Measurements from ENCODE around the gene ZNF516. TPM values are rescaled to one million over a fixed set of nuclear protein-coding genes. Genes with fewer than 3 reads are reported as not detected.

The ZNF516 gene
- total and polyA plus RNA-seq, 10 of the 15 experiments (the other 5 are each of a cell fraction or from before 2014, with no cell fraction given), result 2.0 to 32.0 (median 8.3) TPM

DNA sequence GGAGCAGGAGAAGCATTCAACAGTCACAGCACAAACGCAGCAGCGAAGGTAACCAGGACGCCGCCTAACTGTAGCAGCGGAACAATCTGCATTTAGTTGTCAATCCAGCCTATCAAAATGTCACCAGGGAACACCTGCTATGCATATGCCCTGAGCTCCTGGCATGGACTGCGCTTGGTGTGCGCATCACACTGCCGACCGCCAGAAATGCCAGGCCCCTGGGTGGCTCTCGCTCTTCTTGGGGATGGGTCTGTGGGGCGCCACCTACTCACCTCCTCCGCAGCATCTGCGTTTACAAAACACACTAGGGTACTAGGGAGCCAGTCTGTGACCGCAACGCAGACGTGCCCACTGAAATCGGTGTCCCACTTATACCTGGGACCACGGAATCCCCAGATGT lies 31.7 kb downstream of the ZNF516 start:
- Histone ChIP-seq H3K79me2 (ENCODE audit: control insufficient read depth, insufficient read depth, low read length) (peaks cover 56% of the 10 kb centered on the region), H3K36me3 (ENCODE audit: control insufficient read depth in 2 of 2, insufficient read depth in 2 of 2, low read length in 1 of 2) (peaks cover 0 to 13% of the 10 kb centered on the region in 2 experiments; a peak in 3 of 4 replicates), H3K27ac (ENCODE audit: control insufficient read depth, insufficient read depth) (no peak overlapping the region), H4K20me1 (ENCODE audit: control insufficient read depth, insufficient read depth) (peaks cover 3% of the 10 kb centered on the region; the same call in 1 of the 2 replicates), H3K4me3 (no peak overlapping the region), H3K27me3 (replicated peaks in 1 of 2; ENCODE audit: control insufficient read depth in 2 of 2, insufficient read depth in 2 of 2, low read length in 1 of 2) (no peaks in the 10 kb centered on the region), H2AFZ (ENCODE audit: control insufficient read depth, low read depth, low read length) (no peak overlapping the region), H3K4me1 (ENCODE audit: control insufficient read depth, insufficient read depth, low read length) (peaks cover 14% of the 10 kb centered on the region), H3K9me3 (replicated peaks; ENCODE audit: control insufficient read depth, insufficient read depth, low read length) (no peaks in the 10 kb centered on the region), H3K4me2 (ENCODE audit: control insufficient read depth, insufficient read depth) (no peak overlapping the region), H3K9ac (ENCODE audit: control insufficient read depth, insufficient read depth, low read length) (no peak overlapping the region)
- no TSS peak for BruUV-seq (replicated peaks)
- ChIA-PET SMC1A (ENCODE audit: uncharacterized antibody, unreplicated experiment) (interaction anchor here (0.6 to 2.3 kb wide), 4 partner anchors 10 to 202 kb away, joined by 3 to 10 read pairs (median 4); no protein-coding TSS in a partner anchor), CTCF (interaction anchor here (0.6 to 1.0 kb wide), 2 partner anchors 11 to 50 kb away, joined by 3 to 4 read pairs; no protein-coding TSS in a partner anchor), RAD21 (ENCODE audit: unreplicated experiment) (no interaction called here), POLR2A (interaction anchor here (1.0 kb wide), 1 partner anchor 18 kb away, joined by 3 read pairs; no protein-coding TSS in a partner anchor)
- FAIRE-seq (no peak), DNase-seq (ENCODE audit: low read depth, low spot score) (no peak), ATAC-seq (no peak)
- intact Hi-C loops (cut with micrococcal nuclease; ENCODE audit: unreplicated experiment) (no loop called here), in situ Hi-C loops (cut with MboI) (no loop called here)
- TF ChIP-seq CBX5 (IDR thresholded peaks at IDR 0.05; ENCODE audit: low read depth) (no peak), CREM (IDR thresholded peaks at IDR 0.05; ENCODE audit: low read depth) (no peak), GATAD2B (conservative IDR thresholded peaks at IDR 0.05; ENCODE audit: low read depth) (no peak), FOXK2 (IDR thresholded peaks at IDR 0.05) (no peak), NBN (IDR thresholded peaks at IDR 0.05) (no peak), YBX1 (IDR thresholded peaks at IDR 0.05) (no peak), IKZF1 (conservative IDR thresholded peaks at IDR 0.05) (no peak), CEBPB (IDR thresholded peaks at IDR 0.05; ENCODE audit: borderline replicate concordance in 1 of 2, low read depth in 2 of 2, low read length in 2 of 2) (no peak), CBFB (IDR thresholded peaks at IDR 0.05; ENCODE audit: low read depth) (no peak), SMAD1 (IDR thresholded peaks at IDR 0.05; ENCODE audit: low read depth, partially characterized antibody) (no peak), ZNF274 (IDR thresholded peaks at IDR 0.05; ENCODE audit: insufficient read depth, insufficient read length) (no peak), PAX8 (IDR thresholded peaks at IDR 0.05) (no peak), ZSCAN29 (IDR thresholded peaks at IDR 0.05) (no peak), MEF2A (IDR thresholded peaks at IDR 0.05; ENCODE audit: insufficient read depth, low read depth, low read length) (no peak)
- TF ChIP-seq, protein P1, sequence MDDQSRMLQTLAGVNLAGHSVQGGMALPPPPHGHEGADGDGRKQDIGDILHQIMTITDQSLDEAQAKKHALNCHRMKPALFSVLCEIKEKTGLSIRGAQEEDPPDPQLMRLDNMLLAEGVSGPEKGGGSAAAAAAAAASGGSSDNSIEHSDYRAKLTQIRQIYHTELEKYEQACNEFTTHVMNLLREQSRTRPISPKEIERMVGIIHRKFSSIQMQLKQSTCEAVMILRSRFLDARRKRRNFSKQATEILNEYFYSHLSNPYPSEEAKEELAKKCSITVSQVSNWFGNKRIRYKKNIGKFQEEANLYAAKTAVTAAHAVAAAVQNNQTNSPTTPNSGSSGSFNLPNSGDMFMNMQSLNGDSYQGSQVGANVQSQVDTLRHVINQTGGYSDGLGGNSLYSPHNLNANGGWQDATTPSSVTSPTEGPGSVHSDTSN (IDR thresholded peaks at IDR 0.05; ENCODE audit: insufficient replicate concordance, low read depth, low read length), result no peak
- TF ChIP-seq, protein P2, sequence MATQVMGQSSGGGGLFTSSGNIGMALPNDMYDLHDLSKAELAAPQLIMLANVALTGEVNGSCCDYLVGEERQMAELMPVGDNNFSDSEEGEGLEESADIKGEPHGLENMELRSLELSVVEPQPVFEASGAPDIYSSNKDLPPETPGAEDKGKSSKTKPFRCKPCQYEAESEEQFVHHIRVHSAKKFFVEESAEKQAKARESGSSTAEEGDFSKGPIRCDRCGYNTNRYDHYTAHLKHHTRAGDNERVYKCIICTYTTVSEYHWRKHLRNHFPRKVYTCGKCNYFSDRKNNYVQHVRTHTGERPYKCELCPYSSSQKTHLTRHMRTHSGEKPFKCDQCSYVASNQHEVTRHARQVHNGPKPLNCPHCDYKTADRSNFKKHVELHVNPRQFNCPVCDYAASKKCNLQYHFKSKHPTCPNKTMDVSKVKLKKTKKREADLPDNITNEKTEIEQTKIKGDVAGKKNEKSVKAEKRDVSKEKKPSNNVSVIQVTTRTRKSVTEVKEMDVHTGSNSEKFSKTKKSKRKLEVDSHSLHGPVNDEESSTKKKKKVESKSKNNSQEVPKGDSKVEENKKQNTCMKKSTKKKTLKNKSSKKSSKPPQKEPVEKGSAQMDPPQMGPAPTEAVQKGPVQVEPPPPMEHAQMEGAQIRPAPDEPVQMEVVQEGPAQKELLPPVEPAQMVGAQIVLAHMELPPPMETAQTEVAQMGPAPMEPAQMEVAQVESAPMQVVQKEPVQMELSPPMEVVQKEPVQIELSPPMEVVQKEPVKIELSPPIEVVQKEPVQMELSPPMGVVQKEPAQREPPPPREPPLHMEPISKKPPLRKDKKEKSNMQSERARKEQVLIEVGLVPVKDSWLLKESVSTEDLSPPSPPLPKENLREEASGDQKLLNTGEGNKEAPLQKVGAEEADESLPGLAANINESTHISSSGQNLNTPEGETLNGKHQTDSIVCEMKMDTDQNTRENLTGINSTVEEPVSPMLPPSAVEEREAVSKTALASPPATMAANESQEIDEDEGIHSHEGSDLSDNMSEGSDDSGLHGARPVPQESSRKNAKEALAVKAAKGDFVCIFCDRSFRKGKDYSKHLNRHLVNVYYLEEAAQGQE (IDR thresholded peaks at IDR 0.05; ENCODE audit: low read depth, low read length), result no peak
- TF ChIP-seq, protein P3, sequence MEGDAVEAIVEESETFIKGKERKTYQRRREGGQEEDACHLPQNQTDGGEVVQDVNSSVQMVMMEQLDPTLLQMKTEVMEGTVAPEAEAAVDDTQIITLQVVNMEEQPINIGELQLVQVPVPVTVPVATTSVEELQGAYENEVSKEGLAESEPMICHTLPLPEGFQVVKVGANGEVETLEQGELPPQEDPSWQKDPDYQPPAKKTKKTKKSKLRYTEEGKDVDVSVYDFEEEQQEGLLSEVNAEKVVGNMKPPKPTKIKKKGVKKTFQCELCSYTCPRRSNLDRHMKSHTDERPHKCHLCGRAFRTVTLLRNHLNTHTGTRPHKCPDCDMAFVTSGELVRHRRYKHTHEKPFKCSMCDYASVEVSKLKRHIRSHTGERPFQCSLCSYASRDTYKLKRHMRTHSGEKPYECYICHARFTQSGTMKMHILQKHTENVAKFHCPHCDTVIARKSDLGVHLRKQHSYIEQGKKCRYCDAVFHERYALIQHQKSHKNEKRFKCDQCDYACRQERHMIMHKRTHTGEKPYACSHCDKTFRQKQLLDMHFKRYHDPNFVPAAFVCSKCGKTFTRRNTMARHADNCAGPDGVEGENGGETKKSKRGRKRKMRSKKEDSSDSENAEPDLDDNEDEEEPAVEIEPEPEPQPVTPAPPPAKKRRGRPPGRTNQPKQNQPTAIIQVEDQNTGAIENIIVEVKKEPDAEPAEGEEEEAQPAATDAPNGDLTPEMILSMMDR (IDR thresholded peaks at IDR 0.05 in 2 of 3, conservative IDR thresholded peaks at IDR 0.05 in 1 of 3; ENCODE audit: control insufficient read depth in 2 of 3, extremely low read depth in 1 of 3, insufficient read depth in 1 of 3, low read depth in 3 of 3, low read length in 3 of 3), result no peak
- WGBS (ENCODE audit: insufficient coverage, insufficient replicate concordance, low lambda C conversion rate, missing lambda C conversion rate), result 91% methylated on average over 18 of the region's 18 CpGs

Data from GM12878 (cell line).